AG04449 (cell line): ENCODE data around the gene THAP7.

Source experiments
- CTCF ChIA-PET: fragments of 350-600 bp; formaldehyde crosslinking; extraction: SDS; loops from one replicate; lab custom pipeline; 2021; ENCODE audit warnings: antibody characterized with exemption; lab: Yijun Ruan, JAX
- POLR2A ChIA-PET: fragments of 400-600, 350-600 bp; formaldehyde crosslinking; extraction: SDS; loops from one replicate; lab custom pipeline; 2020; ENCODE audit warnings: antibody characterized with exemption, inconsistent platforms; lab: Yijun Ruan, JAX
- DNase-seq: peaks from one replicate; pipeline ENCODE4 v3.0.0-alpha.2; 2010; ENCODE audit warnings: low read depth, low spot score
- H3K4me3 ChIP-seq: 2 replicates; pipeline ENCODE4 v1.5.1; 2011; ENCODE audit warnings: low read depth, mild to moderate bottlenecking, control low read depth, low read length
- CTCF ChIP-seq: IDR thresholded peaks from one replicate; pipeline ENCODE4 v1.5.1; 2011; ENCODE audit warnings: mild to moderate bottlenecking, moderate library complexity, low read length, control low read depth, inconsistent platforms; ENCODE audit not compliant: insufficient read depth; ENCODE audit errors: missing control alignments

The THAP7 gene

GRCh38 chr22:21003782-21004181, 1.9 kb upstream of the THAP7 start:
- CTCF ChIA-PET, result interaction anchor here (1.4 to 2.5 kb wide), 4 partner anchors 9 to 98 kb away, joined by 4 to 8 read pairs (median 4); partner anchors contain the start of gene LZTR1
- no peak for DNase-seq
- no peak overlapping the region for H3K4me3 ChIP-seq
- no peak for TF ChIP-seq CTCF
- POLR2A ChIA-PET, result interaction anchor here (0.5 to 2.5 kb wide), 4 partner anchors 22 to 35 kb away, joined by 4 to 20 read pairs (median 10); partner anchors contain the start of gene LZTR1

GRCh38 chr22:21000987-21001600, 824 bp downstream of the THAP7 start:
- CTCF ChIA-PET, result interaction anchor here (1.1 to 1.9 kb wide), 3 partner anchors 11 to 102 kb away, joined by 5 to 10 read pairs (median 6); no protein-coding TSS in a partner anchor
- no peak for TF ChIP-seq CTCF
- POLR2A ChIA-PET, result interaction anchor here (1.1 to 2.3 kb wide), 4 partner anchors 19 to 101 kb away, joined by 3 to 15 read pairs (median 4); partner anchors contain the start of genes LRRC74B and LZTR1
- no peak for DNase-seq
- H3K4me3 ChIP-seq, result peak overlapping the region; percentile 86

GRCh38 chr22:21000207-21000986, 1.5 kb downstream of the THAP7 start:
- ChIA-PET POLR2A (interaction anchor here (1.1 to 2.3 kb wide), 4 partner anchors 10 to 102 kb away, joined by 3 to 15 read pairs (median 4); partner anchors contain the start of gene LZTR1), CTCF (interaction anchor here (1.1 to 2.2 kb wide), 5 partner anchors 11 to 115 kb away, joined by 5 to 12 read pairs (median 8); no protein-coding TSS in a partner anchor)
- no peak for TF ChIP-seq CTCF
- peak overlapping the region; percentile 86 for H3K4me3 ChIP-seq
- DNase-seq, result no peak

- POLR2A ChIA-PET, result interaction anchor here (1.5 to 2.3 kb wide), 2 partner anchors 9 to 17 kb away, joined by 6 to 15 read pairs; partner anchors contain the start of gene LZTR1
- DNase-seq, result no peak
- no peak for TF ChIP-seq CTCF
- H3K4me3 ChIP-seq, result peak overlapping the region; percentile 3
- CTCF ChIA-PET, result interaction anchor here (1.8 to 2.2 kb wide), 4 partner anchors 10 to 114 kb away, joined by 6 to 12 read pairs (median 9); no protein-coding TSS in a partner anchor
Measured at GRCh38 chr22:20999350-21000206, 2.3 kb downstream of the THAP7 start.

GRCh38 chr22:20998411-20999336, 3.2 kb downstream of the THAP7 start:
- ChIA-PET CTCF (interaction anchor here (1.9 to 2.2 kb wide), 2 partner anchors 37 to 113 kb away, joined by 8 to 12 read pairs; no protein-coding TSS in a partner anchor), POLR2A (interaction anchor here (0.6 to 1.5 kb wide), 2 partner anchors 8 to 47 kb away, joined by 3 to 6 read pairs; partner anchors contain the start of gene LRRC74B)
- no peak for DNase-seq
- H3K4me3 ChIP-seq, result no peak overlapping the region
- no peak for TF ChIP-seq CTCF
